HG03103 (cell line): ENCODE data around the gene KCNJ6.
A peak's percentile ranks its signal among the peaks of the same experiment; 100 is the strongest.
"Not testable (repeated sequence)": the region's sequence is repeated elsewhere in the genome, so short reads cannot be mapped to it uniquely, and the experiment has no call there.

Source experiments
- ATAC-seq: cut with Tn5 transposase; IDR thresholded peaks from one replicate; pipeline ENCODE4 v1.9.1; 2021; ENCODE audit warnings: low read depth; ENCODE audit not compliant: unreplicated experiment

The KCNJ6 gene

DNA sequence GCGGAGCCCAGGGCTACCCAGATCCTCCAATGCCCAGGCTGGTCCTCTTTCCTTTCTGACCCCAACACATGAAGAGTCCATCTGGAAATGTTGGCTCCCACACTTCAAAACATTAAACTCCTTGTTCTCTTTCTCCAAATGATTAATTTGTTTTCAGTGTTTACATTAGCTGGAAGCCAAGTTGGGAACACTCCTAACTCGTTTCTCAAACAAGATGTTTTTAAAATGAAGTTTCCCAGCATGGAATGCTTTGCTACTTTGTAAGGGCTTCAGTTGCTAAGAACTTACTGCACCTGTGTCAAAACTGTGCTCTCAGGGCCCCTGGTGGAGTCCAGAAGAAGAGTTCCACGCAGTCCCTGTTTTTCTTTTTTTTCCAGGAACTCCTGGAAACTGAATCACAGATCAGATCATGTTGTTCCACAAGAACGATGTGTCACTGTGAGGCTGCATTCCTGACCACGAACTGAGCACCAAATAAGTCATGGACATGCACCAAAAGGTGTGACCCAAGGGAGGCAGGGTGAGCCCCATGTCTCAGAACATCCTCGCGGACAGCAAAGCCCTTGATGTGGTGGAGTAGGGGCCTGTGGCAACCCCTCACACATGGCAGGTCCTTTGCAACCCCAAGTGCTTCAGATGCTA, 257.3 kb downstream of the KCNJ6 start:
- no peak for ATAC-seq

DNA sequence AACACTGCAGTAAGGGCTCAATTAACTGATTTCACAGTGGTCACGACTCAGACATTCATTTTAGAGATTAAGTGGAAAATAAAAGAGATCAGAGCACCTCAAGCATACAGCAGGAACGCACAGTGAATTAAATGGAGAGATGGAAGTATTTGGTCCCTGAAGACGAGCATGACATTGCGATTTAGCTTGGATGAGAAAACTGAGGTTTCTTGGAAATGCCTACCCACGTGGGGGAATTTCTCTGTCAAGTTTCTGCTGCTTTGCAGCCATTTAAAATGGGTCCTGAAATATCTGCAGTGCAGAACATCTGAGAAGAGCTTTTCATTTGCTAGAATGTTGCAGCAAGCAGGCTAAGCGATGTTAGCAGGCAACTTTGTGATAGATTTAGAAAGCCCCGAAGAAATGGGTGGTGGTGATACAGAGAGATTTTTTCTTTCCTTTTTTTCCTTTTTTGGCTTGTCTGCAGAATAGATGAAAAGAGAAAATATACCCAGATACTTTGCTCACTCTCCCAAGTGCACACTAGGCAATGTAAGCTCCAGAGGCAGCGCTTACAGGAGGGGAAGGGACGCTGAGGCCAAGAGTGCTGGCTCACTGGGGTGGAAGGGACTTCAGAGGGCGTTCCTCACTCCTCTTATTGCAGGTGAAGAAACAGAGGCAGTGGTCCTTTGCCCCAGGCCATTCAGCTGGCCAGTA, 258.0 kb downstream of the KCNJ6 start:
- no peak for ATAC-seq

DNA sequence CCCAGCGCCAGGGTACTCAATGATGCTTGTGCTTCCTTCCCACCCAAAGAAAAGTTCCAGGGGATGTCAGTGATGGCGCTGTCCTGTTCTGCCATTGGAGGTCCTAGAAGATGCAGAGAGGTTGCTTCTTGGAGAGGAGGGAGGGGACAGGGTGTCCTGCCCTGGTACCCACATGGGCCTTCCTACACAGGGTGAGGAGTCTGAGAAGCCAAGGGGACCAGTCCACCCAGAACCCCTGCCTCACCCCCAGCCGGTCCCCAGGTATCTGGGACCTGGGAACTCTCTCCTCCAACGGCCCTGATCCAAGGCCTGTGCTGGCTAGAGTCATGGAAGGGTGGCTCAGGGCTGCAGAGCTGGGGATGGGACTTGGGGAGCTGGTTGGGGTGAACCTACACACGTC, 259.4 kb downstream of the KCNJ6 start:
- ATAC-seq, result no peak

DNA sequence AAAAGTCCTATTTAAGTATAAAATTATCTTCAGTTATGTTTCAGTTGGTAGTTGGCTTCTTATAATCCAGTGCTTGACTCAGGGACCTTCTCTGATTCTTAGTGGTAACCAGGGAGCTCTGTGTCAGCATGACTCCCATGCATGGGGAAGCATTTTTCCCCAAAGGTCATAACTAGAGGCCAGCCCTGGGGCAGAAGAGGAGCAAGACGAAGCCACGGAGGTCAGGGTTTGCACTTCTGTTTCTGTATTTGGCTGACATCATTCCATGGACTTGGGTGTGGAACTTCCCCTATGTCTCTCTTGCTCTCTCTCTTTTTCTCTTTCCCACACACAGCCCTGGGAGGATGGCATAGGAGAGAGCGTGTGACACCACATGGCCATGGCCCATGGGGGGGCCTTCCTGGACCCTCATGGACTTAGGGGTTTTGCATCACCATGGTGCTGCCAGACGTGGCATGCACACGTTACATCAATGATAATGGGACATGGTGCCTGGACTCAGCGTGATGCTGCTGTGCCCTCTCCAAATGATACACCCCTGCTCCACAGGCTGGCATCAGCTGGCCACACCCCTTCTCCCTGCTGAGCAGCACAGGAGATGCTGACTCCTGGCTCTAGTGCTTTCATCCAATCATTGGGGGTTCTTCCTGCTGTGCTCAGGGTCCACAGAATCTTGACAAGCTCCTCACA, 260.5 kb downstream of the KCNJ6 start:
- ATAC-seq, result no peak

DNA sequence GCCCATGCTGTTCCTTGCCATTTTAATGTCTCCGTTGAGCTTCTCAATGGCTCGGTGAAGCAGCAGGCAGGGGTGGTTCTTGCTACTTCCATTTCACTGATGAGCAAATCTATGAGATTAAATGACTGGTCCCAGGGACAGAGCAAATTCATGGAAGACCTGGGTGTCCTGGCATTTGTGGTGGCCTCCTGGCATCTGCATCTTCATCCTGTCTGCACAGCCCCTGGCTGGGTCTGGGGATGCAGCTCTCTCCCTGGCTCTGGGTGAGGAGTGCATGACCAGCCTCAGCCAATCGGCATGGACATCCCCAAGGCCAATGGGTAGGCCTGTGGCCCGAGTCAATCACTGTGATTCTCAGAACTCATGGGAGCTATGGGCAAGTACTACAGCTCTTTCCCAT, 261.7 kb downstream of the KCNJ6 start:
- no peak for ATAC-seq

DNA sequence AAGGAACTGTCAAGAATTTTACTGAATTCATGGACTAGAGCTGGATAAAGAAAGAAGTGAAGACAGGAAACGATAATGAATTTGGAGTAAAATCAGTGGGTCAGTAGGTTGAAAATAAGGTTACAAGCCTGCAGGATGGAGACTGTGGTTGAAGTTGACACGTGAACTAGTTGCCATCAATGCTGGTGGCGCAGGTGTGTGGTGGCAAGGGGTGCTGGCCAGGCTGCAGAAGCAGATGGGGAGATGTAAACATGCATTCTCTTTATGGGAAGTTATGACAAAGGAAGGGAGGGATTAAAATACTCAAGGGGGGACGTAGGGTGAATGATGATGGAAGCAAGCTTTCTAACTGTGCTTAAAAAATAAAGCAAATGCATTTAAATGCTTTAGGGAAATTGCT, 263.1 kb downstream of the KCNJ6 start:
- ATAC-seq, result no peak

DNA sequence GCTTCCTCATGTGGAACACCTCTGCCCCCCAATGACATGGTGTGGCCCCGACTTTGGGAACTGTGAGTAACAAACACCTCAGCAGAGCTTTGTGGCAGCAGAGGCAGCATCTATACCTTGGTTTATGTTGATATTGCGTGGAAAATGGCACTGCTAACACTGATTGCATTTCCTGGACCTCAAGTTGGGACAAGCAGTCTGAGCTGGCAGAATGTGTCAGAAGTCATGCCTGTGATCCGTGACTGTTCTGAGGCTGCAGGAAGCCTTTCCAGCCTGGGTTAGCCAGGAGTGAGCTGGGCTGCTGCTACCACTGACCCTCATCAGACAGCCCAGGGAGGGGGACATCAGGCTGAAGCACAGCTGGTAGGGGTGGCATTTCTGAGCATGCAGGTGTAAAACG, 268.5 kb downstream of the KCNJ6 start:
- no peak for ATAC-seq

DNA sequence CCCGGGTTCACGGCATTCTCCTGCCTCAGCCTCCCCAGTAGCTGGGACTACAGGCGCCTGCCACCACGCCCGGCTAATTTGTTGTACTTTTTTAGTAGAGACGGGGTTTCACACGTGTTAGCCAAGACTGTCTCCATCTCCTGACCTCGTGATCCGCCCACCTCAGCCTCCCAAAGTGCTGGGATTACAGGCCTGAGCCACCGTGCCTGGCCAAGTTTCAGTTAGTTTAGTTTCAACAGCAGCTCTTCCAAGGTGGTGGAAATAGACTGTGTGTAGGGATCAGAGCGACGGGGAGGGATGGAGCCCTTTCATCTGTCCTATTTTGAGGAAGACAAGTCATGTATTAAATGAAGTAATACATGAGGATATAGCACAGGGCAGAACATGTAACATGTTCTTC, 269.5 kb downstream of the KCNJ6 start:
- not testable (repeated sequence) for ATAC-seq

DNA sequence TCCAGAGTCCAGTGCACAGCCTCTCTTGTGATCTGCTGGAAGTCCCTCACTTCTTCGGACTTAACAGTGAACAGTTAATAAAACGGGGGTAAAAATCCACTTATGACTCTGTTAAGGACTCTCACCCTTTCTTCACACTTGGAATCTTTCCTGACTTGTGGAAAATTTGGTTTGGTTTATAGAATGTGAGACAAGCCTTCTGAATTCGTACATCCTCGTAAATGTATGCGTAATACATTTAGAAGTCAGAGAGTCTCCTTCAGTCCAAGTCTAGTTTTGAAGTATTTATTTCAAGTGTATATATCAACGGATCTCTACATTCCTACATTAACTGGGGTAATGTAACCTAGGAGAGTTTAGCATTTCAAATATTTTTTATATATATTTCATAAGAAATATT, 270.4 kb downstream of the KCNJ6 start:
- no peak for ATAC-seq

DNA sequence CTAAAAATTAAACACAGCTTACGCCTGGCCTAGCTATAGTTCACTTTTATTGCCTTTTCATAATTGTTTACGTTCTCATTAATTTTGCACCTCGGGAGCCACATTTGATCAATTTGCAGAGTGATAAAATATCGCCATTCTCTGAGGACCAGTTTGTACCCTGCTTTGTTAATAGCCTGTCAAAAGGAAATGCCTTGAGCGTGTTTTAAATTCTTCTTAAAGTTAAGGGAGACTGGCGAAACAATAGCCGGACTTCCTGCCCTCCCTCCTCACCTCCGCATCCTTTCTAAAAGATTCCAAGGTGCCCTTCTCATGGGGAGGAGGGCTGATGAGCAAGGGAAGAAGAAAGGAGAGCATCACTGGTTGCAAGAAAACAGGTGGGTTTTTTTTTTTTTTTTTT, 271.6 kb downstream of the KCNJ6 start:
- ATAC-seq, result no peak

DNA sequence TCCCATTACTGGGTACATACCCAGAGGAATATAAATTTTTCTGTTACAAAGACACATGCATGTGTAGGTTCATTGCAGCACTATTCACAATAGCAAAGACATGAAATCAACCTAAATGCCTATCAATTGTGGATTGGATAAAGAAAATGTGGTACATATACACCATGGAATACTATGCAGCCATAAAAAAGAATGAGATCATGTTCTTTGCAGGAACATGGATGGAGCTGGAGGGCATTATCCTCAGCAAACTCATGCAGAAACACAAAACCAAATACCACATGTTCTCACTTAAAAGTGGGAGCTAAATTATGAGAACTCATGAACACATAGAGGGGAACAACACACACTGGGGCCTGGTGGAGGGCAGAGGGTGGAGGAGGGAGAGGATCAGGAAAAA, 272.4 kb downstream of the KCNJ6 start:
- ATAC-seq, result not testable (repeated sequence)

DNA sequence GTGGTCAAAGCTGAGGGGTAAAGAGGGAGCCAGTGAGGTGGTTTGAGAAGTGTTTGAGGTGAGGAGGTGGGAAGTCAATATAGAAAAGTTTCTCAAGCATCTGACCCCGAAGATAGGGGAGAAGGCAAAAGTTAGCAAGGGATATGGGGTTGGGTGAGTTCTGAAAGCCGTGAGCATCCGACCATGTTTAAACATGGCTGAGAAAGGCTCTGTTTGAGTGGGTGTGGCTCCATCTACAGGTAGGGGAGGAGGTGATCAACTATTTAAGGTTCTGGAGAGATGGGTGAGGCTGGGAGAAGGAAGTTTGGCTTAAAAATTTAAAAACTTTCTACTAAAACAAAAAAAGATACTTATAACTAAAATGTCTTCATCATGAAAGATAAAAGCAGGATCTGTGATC, 273.8 kb downstream of the KCNJ6 start:
- ATAC-seq, result peak; percentile 67

DNA sequence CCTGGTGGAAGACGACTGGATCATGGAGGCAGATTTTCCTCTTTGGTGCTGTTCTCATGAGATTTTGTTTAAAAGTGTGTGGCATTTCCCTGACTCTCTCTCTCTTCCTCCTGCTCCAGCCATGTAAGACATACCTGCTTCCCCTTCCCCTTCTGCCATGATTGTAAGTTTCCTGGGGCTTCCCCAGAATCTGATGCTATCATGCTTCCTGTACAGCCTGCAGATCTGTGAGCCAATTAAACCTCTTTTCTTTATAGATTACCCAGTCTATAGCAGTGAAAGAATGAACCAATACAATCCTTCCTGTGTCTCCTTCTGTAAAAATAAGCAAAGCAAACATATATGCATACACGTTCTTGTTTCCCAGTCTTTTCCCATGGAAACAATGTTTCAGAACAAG, 276.5 kb downstream of the KCNJ6 start:
- no peak for ATAC-seq

DNA sequence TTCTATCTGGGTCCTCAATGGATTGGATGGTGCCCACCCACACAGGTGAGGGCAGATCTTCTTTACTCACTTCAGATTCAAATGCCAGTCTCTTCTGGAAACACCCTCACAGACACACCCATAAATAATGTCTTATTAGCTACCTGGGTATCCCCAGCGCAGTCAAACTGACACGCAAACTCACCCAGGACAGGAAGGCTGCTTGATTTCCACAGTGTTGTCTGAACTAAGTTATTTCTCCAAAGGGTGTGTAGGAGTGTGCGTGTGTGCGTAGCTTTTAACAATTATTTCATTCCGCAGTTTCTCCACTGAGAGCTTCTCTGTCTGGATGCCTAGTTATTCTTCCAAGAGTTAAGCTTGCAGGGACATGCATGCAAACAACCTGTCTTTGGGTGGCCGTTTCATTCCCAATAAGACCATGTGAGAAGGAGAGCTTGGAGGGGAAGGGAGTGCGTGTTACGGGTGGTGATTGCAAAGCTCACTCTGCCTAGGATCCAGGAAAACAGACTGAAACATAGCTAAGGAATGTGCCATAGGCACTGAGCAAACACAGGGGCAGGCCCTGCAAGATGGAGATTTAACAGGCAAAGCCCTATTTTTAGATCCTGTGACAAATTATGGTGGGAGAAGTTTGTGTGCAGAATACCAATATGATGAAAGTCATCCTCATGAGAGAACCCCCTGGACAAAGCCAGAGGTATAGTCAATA, 280.0 kb downstream of the KCNJ6 start:
- ATAC-seq, result no peak

DNA sequence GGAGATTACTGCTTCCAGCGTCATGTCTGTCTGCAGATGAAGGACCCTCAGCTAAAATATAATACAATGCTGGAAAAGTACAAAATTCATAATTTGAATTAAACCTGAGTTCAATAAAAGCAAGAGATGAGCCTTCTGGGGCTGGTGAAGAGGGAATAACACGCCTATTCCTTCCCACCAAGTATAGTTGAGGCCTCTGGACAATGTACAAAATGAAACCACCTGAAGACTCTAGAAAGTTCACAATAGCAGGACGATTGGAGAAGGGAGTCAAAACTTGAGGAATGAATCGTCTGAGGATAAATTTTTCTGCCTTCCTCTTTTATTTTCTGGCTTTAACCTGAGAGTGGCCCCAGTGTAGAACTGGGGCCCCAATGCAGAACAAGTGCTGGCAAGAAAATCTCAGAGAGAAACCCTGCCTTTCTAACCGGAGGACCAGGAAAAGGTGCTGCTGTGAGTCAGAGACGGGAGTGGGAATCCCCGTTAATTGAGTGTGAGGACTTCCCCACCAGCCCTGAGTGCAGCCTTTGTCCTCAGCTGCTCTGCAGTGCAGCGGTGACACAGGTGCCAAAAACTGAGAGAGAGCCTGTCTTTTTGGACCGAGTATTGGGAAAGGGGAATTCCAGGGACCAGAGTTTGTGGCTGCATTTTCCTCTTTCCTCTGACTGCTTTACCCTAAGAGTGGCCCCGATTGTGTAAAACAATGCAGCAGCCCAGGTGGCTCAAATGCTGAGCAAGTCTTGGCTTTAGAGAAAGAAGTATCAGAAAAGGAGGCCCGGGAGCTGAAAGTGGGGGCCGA, 284.7 kb downstream of the KCNJ6 start:
- peak; percentile 81 for ATAC-seq

DNA sequence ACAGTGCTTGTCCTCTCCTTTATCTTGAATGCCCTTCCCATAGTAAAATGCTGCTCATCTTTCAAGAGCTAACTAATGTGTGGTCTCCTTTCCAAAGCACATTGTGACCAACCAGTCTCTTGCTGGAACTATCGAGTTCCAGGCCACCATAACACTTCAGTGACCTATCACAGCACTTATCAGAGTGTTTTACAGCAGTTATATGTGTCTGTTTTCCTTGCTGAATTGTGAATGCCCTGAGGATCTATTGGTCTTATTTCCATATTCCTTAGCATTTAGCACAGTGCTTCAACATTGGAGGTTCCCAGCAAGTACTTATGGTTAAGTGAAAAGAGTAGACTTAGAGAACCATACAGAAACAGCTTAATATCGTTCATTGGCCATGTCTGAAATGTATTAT, 285.4 kb downstream of the KCNJ6 start:
- no peak for ATAC-seq

DNA sequence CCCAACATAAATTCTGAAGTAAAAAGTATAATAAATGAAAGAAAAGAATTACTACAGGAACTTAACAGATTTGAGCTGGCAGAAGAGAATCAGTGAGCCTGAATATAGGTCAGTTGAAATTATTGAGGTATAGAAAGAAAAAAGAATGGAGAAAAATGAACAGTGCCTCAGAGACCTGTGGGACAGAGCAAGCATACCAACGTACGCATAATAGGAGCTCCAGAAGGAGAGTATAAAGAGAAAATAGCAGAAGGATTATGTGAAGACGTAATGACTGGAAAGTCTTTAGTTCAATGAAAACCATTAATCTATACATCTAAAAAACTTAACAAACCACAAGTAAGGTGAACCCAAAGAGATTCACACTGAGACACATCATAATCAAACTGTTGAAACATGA, 287.9 kb downstream of the KCNJ6 start:
- ATAC-seq, result no peak

DNA sequence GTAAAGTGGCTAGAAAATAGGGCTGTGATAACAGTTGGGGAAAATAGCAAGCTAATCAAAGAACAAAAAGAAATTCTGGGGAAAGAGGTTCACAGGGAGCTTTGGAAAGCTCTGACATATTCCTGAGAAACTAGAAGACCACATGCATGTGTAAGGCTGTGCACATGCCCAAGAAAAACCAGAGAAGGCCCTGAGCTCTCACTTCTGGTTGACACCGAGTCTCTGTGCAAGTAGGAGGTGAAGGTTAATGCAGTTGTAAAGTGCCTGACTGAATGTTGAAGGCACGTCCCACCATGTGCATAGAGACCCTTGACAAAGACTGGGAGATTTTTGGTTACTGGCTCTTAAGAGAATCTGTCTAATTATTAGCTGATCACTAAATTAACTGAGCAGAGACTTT, 288.7 kb downstream of the KCNJ6 start:
- no peak for ATAC-seq

DNA sequence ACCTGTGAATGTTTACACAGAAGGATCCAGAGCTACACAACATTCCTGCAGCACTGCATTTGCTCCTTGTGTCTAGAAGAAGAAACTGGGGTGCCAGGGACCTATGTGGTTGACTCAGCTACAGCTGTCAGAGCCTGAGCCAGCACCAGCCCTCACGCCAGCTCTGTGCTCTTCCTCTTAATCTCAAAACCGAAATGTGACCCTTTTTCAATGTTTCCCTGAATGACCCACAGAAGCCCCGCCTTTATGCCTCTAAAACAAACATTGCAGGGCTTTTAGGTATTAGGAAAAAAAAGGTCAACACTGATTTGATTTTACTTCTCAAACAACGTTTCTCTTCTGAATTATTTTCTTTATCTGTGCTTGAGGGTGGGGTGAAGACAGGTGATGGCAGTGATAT, 289.2 kb downstream of the KCNJ6 start:
- no peak for ATAC-seq

DNA sequence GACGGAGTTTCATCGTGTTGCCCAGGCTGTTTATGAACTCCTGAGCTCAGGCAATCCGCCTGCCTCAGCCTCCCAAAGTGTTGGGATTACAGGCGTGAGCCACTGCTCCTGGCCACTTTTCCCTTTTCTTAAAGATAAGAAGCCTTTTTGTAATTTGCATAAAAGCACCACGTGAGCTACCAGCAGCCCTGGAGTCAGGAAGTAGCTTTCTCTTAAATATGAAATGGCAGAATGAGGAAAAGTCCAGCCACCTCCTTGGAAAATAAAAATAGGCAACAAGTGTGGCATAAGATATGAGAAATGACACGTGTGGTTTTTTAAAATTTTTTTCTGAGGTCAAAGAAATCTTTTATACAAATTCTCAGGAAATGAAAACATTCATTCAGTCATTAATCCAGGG, 289.9 kb downstream of the KCNJ6 start:
- ATAC-seq, result no peak

DNA sequence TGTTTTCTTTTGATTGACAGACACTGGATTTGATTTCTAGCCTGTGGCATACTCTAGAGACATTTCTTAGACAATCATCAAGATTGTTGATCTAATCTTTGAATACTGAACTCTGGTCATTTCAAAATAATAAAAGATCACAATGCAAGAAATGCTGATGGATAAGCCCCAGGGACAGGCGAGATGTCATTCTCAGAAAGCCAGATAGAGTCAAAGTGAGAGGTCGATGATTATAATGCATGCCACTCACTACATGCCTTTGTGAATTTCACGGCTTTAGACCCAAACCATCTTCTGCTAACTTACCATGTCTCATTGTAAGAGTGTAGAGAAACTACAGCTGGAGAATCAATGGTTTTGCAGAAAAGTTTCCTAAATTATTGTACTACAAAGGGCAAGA, 292.6 kb downstream of the KCNJ6 start:
- no peak for ATAC-seq
